ENCODE measurements around the gene GLOD4.
"Not testable (repeated sequence)": the region's sequence is repeated elsewhere in the genome, so short reads cannot be mapped to it uniquely, and the experiment has no call there.

DNA sequence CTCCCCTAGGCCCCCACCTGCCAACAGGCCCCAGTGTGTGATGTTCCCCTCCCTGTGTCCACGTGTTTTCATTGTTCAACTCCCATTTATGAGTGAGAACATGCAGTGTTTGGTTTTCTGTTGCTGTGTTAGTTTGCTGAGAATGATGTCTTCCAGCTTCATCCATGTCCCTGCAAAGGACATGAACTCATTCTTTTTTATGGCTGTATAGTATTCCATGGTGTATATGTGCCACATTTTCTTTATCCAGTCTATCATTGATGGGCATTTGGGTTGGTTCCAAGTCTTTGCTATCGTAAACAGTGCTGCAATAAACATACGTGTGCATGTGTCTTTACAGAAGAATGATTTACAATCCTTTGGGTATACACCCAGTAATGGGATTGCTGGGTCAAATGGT, 47.5 kb upstream of the GLOD4 start:
- TF ChIP-seq CTCF, POLR2AphosphoS5, POLR2A (IDR thresholded peaks at IDR 0.05): not testable (repeated sequence)
